IMR-90 (cell line): ENCODE data around the gene UNC13A. TPM values are rescaled to one million over a fixed set of nuclear protein-coding genes. Genes with fewer than 3 reads are reported as not detected.

ENCODE experiments used
- ATAC-seq: fragments of 200-7000 bp; cut with Tn5 transposase; 2 replicates; pipeline ENCODE4 v1.9.1; 2020; ENCODE audit warnings: low read depth, mild to moderate bottlenecking, moderate library complexity
- BruUV-seq: library from RNA; stranded (reverse); fragments of 400-500 nt; replicated peaks from 2 replicates; lab custom pipeline; 2021; lab: Mats Ljungman, UMichigan
- CTCF ChIA-PET: fragments of 300-600 bp; formaldehyde crosslinking; extraction: SDS; loops from one replicate; lab custom pipeline; 2021; ENCODE audit warnings: antibody characterized with exemption; lab: Yijun Ruan, JAX
- POLR2A ChIA-PET: fragments of 300-600 bp; sonication (Branson Sonifier 250); formaldehyde crosslinking; loops from one replicate; lab custom pipeline; 2022; ENCODE audit warnings: antibody characterized with exemption; ENCODE audit not compliant: unreplicated experiment; lab: Charles Lee
- DNase-seq: peaks from one replicate; pipeline ENCODE4 v3.0.0; 2013
- H2AFZ ChIP-seq: replicated peaks from 2 replicates; pipeline ENCODE3; 2013; ENCODE audit warnings: low read length, mild to moderate bottlenecking; ENCODE audit not compliant: poor library complexity
- H2AK5ac ChIP-seq: 2 replicates; pipeline ENCODE4 v1.6.1; 2013; ENCODE audit warnings: low read depth, low read length, inconsistent platforms
- H2AK9ac ChIP-seq: replicated peaks from 2 replicates; pipeline ENCODE3; 2013; ENCODE audit warnings: mild to moderate bottlenecking, low read depth, low read length, moderate library complexity; ENCODE audit not compliant: poor library complexity
- H2BK120ac ChIP-seq: 2 replicates; pipeline ENCODE4 v1.6.1; 2013; ENCODE audit warnings: low read depth, low read length, inconsistent platforms
- H2BK15ac ChIP-seq: 3 replicates; pipeline ENCODE4 v1.6.1; 2013; ENCODE audit warnings: low read depth, low read length, inconsistent platforms
- H2BK20ac ChIP-seq: 2 replicates; pipeline ENCODE4 v1.6.1; 2013; ENCODE audit warnings: low read depth, mild to moderate bottlenecking, inconsistent platforms, low read length, moderate library complexity
- H2BK5ac ChIP-seq: 2 replicates; pipeline ENCODE4 v1.6.1; 2013; ENCODE audit warnings: mild to moderate bottlenecking, low read depth, low read length, inconsistent platforms; ENCODE audit not compliant: poor library complexity, severe bottlenecking
- H3K14ac ChIP-seq: replicated peaks from 2 replicates; pipeline ENCODE4 v1.6.1; 2013; ENCODE audit warnings: low read depth, low read length, inconsistent platforms
- H3K18ac ChIP-seq: 2 replicates; pipeline ENCODE4 v1.6.1; 2013; ENCODE audit warnings: low read depth, low read length, control low read depth
- H3K23ac ChIP-seq: 2 replicates; pipeline ENCODE4 v1.6.1; 2013; ENCODE audit warnings: low read depth, low read length, inconsistent platforms
- H3K27ac ChIP-seq: 2 replicates; pipeline ENCODE4 v1.5.1; 2013; ENCODE audit warnings: mild to moderate bottlenecking, control low read depth, low read length; ENCODE audit not compliant: insufficient read depth
- H3K27me3 ChIP-seq: 2 replicates; pipeline ENCODE4 v1.6.1; 2013; ENCODE audit warnings: low read length; ENCODE audit not compliant: control insufficient read depth, insufficient read depth
- H3K36me3 ChIP-seq: 2 replicates; pipeline ENCODE4 v1.6.1; 2013; ENCODE audit warnings: low read length, mixed read lengths; ENCODE audit not compliant: control insufficient read depth, insufficient read depth
- H3K4ac ChIP-seq: 2 replicates; pipeline ENCODE4 v1.6.1; 2013; ENCODE audit warnings: low read depth, low read length, inconsistent platforms
- H3K4me1 ChIP-seq: 2 replicates; pipeline ENCODE4 v1.6.1; 2013; ENCODE audit warnings: low read length, mixed read lengths; ENCODE audit not compliant: control insufficient read depth, insufficient read depth
- H3K4me2 ChIP-seq: 2 replicates; pipeline ENCODE4 v1.6.1; 2013; ENCODE audit warnings: low read depth, mild to moderate bottlenecking, control low read depth, low read length, moderate library complexity
- H3K4me3 ChIP-seq: 2 replicates; pipeline ENCODE4 v1.5.1; 2013; ENCODE audit warnings: low read depth, mild to moderate bottlenecking, control low read depth, low read length, moderate library complexity; ENCODE audit not compliant: insufficient read depth
- H3K56ac ChIP-seq: 2 replicates; pipeline ENCODE4 v1.6.1; 2013; ENCODE audit warnings: low read length, inconsistent platforms; ENCODE audit not compliant: insufficient read depth; ENCODE audit errors: extremely low read depth
- H3K79me1 ChIP-seq, 2 experiments: 2 replicates each; pipeline ENCODE4 v1.6.1; 2013; ENCODE audit warnings: low read length in 2 of 2, inconsistent platforms in 1 of 2, low read depth in 1 of 2
- H3K9ac ChIP-seq: 2 replicates; pipeline ENCODE4 v1.6.1; 2013; ENCODE audit warnings: low read depth, low read length, control low read depth
- H3K9me1 ChIP-seq: 2 replicates; pipeline ENCODE4 v1.6.1; 2013; ENCODE audit warnings: low read length, inconsistent platforms; ENCODE audit not compliant: insufficient read depth
- H3K9me3 ChIP-seq: 2 replicates; pipeline ENCODE4 v1.6.1; 2013; ENCODE audit warnings: low read length; ENCODE audit not compliant: control insufficient read depth, insufficient read depth
- H4K20me1 ChIP-seq: 2 replicates; pipeline ENCODE4 v1.6.1; 2013; ENCODE audit warnings: low read length, inconsistent platforms; ENCODE audit not compliant: insufficient read depth
- H4K5ac ChIP-seq: 2 replicates; pipeline ENCODE4 v1.6.1; 2013; ENCODE audit warnings: mild to moderate bottlenecking, low read depth, low read length, control low read depth
- H4K8ac ChIP-seq, 2 experiments: 2 replicates each; pipeline ENCODE4 v1.6.1; 2013; ENCODE audit warnings: low read depth in 2 of 2, low read length in 2 of 2, control low read depth in 1 of 2, inconsistent platforms in 1 of 2
- H4K91ac ChIP-seq: 2 replicates; pipeline ENCODE4 v1.6.1; 2013; ENCODE audit warnings: low read depth, low read length, inconsistent platforms; ENCODE audit not compliant: insufficient read depth
- BHLHE40 ChIP-seq: fragments of 150-350 bp; IDR thresholded peaks from 2 replicates; pipeline ENCODE4 v1.6.1; 2016; ENCODE audit warnings: mild to moderate bottlenecking, low read depth, low read length
- CEBPB ChIP-seq: IDR thresholded peaks from 2 replicates; pipeline ENCODE4 v1.6.1; 2012; ENCODE audit warnings: low read depth, low read length, improper control_type of control experiment
- CHD1 ChIP-seq: IDR thresholded peaks from 2 replicates; pipeline ENCODE4 v1.6.1; 2012; ENCODE audit warnings: low read depth, low read length, improper control_type of control experiment
- CTCF ChIP-seq: conservative IDR thresholded peaks from 2 replicates; pipeline ENCODE4 v1.5.1; 2012; ENCODE audit warnings: mild to moderate bottlenecking, low read depth, low read length, improper control_type of control experiment
- FOS ChIP-seq: fragments of 150-350 bp; IDR thresholded peaks from 2 replicates; pipeline ENCODE4 v1.6.1; 2016; ENCODE audit warnings: low read depth, low read length
- MAZ ChIP-seq: IDR thresholded peaks from 2 replicates; pipeline ENCODE4 v1.6.1; 2012; ENCODE audit warnings: low read depth, mild to moderate bottlenecking, low read length, improper control_type of control experiment, moderate library complexity, borderline replicate concordance
- MXI1 ChIP-seq: IDR thresholded peaks from 2 replicates; pipeline ENCODE4 v1.6.1; 2012; ENCODE audit warnings: low read depth, mild to moderate bottlenecking, low read length, moderate library complexity, borderline replicate concordance
- NFE2L2 ChIP-seq: fragments of 150-350 bp; IDR thresholded peaks from 2 replicates; pipeline ENCODE4 v1.6.1; 2016; ENCODE audit warnings: low read depth, mild to moderate bottlenecking, low read length
- RAD21 ChIP-seq: IDR thresholded peaks from 2 replicates; pipeline ENCODE4 v1.6.1; 2012; ENCODE audit warnings: low read length, improper control_type of control experiment
- RCOR1 ChIP-seq: IDR thresholded peaks from 2 replicates; pipeline ENCODE4 v1.6.1; 2012; ENCODE audit warnings: mild to moderate bottlenecking, low read length, improper control_type of control experiment; ENCODE audit not compliant: insufficient replicate concordance
- RFX5 ChIP-seq: IDR thresholded peaks from 2 replicates; pipeline ENCODE4 v1.8.0; 2012; ENCODE audit warnings: low read depth, mild to moderate bottlenecking, low read length, moderate library complexity
- SMC3 ChIP-seq: fragments of 150-350 bp; IDR thresholded peaks from 2 replicates; pipeline ENCODE4 v1.6.1; 2016; ENCODE audit warnings: low read depth, mild to moderate bottlenecking, antibody characterized with exemption, low read length, moderate library complexity
- USF2 ChIP-seq: fragments of 150-350 bp; IDR thresholded peaks from 2 replicates; pipeline ENCODE4 v1.6.1; 2017; ENCODE audit warnings: mild to moderate bottlenecking, antibody characterized with exemption, low read length, low read depth
- WGBS, 2 experiments: methylation state at CpG; one replicate each; pipeline versions ENCODE4 v1.1.5 to v1.1.7; 2013; ENCODE audit warnings: missing lambda C conversion rate in 2 of 2; ENCODE audit not compliant: insufficient read length in 1 of 2; ENCODE audit errors: extremely low coverage in 2 of 2; 5-methylcytosine and 5-hydroxymethylcytosine counted together
- dilution Hi-C: fragments of 300-500 bp; cut with HindIII; formaldehyde crosslinking; loops from one replicate; pipeline ENCODE4 v1.14.3; 2018; ENCODE audit warnings: low sequenced_read_pairs; ENCODE audit not compliant: unreplicated experiment
- in situ Hi-C: fragments of 300-500 bp; cut with MboI; formaldehyde crosslinking; loops from 3 replicates; pipeline ENCODE4 v1.14.3; 2019; ENCODE audit warnings: low sequenced_read_pairs, inconsistent platforms, mixed read lengths
- intact Hi-C: fragments of 100-400 bp; cut with micrococcal nuclease; formaldehyde crosslinking; loops from 2 replicates; pipeline ENCODE4 v1.10.0; 2022
- polyA plus RNA-seq, 3 experiments: library from polyadenylated mRNA; depleted of rRNA; stranded (reverse); fragments of >200 nt; gene quantifications; 2 replicates each; pipeline ENCODE4 v1.2.3, GENCODE V29; 2012; ENCODE audit warnings: low replicate concordance in 1 of 3
- total RNA-seq: library from RNA; depleted of rRNA; stranded (reverse); fragments of >200 nt; gene quantifications from 2 replicates; pipeline ENCODE4 v1.2.3, GENCODE V29; 2012

UNC13A gene
- total and polyA plus RNA-seq, 2 of the 4 experiments (the other 2 are of a cell fraction): 0.18 to 0.22 TPM

- Histone ChIP-seq H3K4me2 (no peak overlapping the region), H2AK9ac (no peak overlapping the region), H3K9ac (no peak overlapping the region), H4K20me1 (peaks cover 24% of the 10 kb centered on the region), H3K27ac (no peak overlapping the region), H3K23ac (no peak overlapping the region; the same call in 1 of the 2 replicates), H3K4me3 (no peak overlapping the region), H2BK120ac (no peak overlapping the region), H3K27me3 (no peaks in the 10 kb centered on the region), H3K36me3 (peaks cover 39% of the 10 kb centered on the region), H3K18ac (no peak overlapping the region), H3K4ac (no peak overlapping the region), H2BK15ac (no peak overlapping the region), H4K91ac (no peak overlapping the region), H4K5ac (no peak overlapping the region), H3K14ac (no peak overlapping the region), H3K56ac (no peak overlapping the region), H2AK5ac (no peak overlapping the region), H2AFZ (no peak overlapping the region), H3K9me3 (no peaks in the 10 kb centered on the region), H3K79me1 (peaks cover 11 to 58% of the 10 kb centered on the region in 2 experiments), H3K9me1 (peaks cover 20% of the 10 kb centered on the region), H2BK5ac (no peak overlapping the region), H3K4me1 (peaks cover 13% of the 10 kb centered on the region), H2BK20ac (no peak overlapping the region), H4K8ac (no peak overlapping the region)
- ATAC-seq: no peak
- CTCF ChIA-PET: no interaction called here
- WGBS, 2 experiments: 71% methylated on average over 2 of the region's 8 CpGs; no CpG with 5 or more reads in 1 of the 2 experiments
- POLR2A ChIA-PET: no interaction called here
- TF ChIP-seq CHD1 (no peak), NFE2L2 (no peak), BHLHE40 (no peak), RCOR1 (no peak), RFX5 (no peak), RAD21 (no peak), CEBPB (no peak), FOS (no peak), CTCF (no peak), MXI1 (no peak), USF2 (no peak), MAZ (no peak), SMC3 (no peak)
- BruUV-seq: no TSS peak
- DNase-seq: peak; percentile 13
- dilution Hi-C loops: no loop called here
- in situ Hi-C loops: no loop called here
- intact Hi-C loops: no loop called here
Observed at GRCh38 chr19:17721821-17722220, 33.7 kb upstream of the UNC13A start.
